NCI-H1048 (cell line): ENCODE results near the gene DDR2.
"Not testable (repeated sequence)": the region's sequence is repeated elsewhere in the genome, so short reads cannot be mapped to it uniquely, and the experiment has no call there.

ENCODE experiments used
- DNase-seq: peaks from one replicate; lab custom pipeline; 2025; lab: John Stamatoyannopoulos, UW

The DDR2 gene

GRCh38 chr1:162632217-162632666 is at the start of gene DDR2:
Gene DDR2 (plus strand): TSS chr1:162632464. CDS start chr1:162719064, 86,600 bp downstream.
- DNase-seq: no peak

- DNase-seq: not testable (repeated sequence)
Measured at GRCh38 chr1:162582901-162583300, 49.4 kb upstream of the DDR2 start.

- not testable (repeated sequence) for DNase-seq
Measured at GRCh38 chr1:162585101-162585500, 47.2 kb upstream of the DDR2 start.

GRCh38 chr1:162587347-162587746 is 44.9 kb upstream of the DDR2 start:
- no peak for DNase-seq

- no peak for DNase-seq
Measured at GRCh38 chr1:162587761-162588260, 44.5 kb upstream of the DDR2 start.

GRCh38 chr1:162590101-162590500 is 42.2 kb upstream of the DDR2 start:
- DNase-seq: no peak

GRCh38 chr1:162590686-162591085 is 41.6 kb upstream of the DDR2 start:
- DNase-seq: no peak

GRCh38 chr1:162596514-162597170 is 35.6 kb upstream of the DDR2 start:
- no peak for DNase-seq

- no peak for DNase-seq
Measured at GRCh38 chr1:162599451-162599850, 32.8 kb upstream of the DDR2 start.

- DNase-seq: not testable (repeated sequence)
Measured at GRCh38 chr1:162603117-162603516, 29.1 kb upstream of the DDR2 start.

GRCh38 chr1:162605225-162605927 is 26.9 kb upstream of the DDR2 start:
- no peak for DNase-seq

- DNase-seq: no peak
Measured at GRCh38 chr1:162609306-162609705, 23.0 kb upstream of the DDR2 start.

- DNase-seq: no peak
Measured at GRCh38 chr1:162612606-162613400, 19.5 kb upstream of the DDR2 start.

GRCh38 chr1:162616848-162617247 is 15.4 kb upstream of the DDR2 start:
- DNase-seq: no peak

- no peak for DNase-seq
Measured at GRCh38 chr1:162617513-162617912, 14.8 kb upstream of the DDR2 start.

- no peak for DNase-seq
Measured at GRCh38 chr1:162619076-162619475, 13.2 kb upstream of the DDR2 start.

GRCh38 chr1:162621256-162621655 is 11.0 kb upstream of the DDR2 start:
- DNase-seq: no peak

GRCh38 chr1:162625679-162626078 is 6.6 kb upstream of the DDR2 start:
- no peak for DNase-seq

- DNase-seq: no peak
Measured at GRCh38 chr1:162626094-162626493, 6.2 kb upstream of the DDR2 start.

- no peak for DNase-seq
Measured at GRCh38 chr1:162626761-162627160, 5.5 kb upstream of the DDR2 start.

- DNase-seq: no peak
Measured at GRCh38 chr1:162627662-162628296, 4.5 kb upstream of the DDR2 start.

- no peak for DNase-seq
Measured at GRCh38 chr1:162629077-162629627, 3.1 kb upstream of the DDR2 start.
